GM12878 (cell line): ENCODE measurements around the gene PPP1R13L. TPM values are rescaled to one million over a fixed set of nuclear protein-coding genes. Genes with fewer than 3 reads are reported as not detected.

Experiments
- ATAC-seq: fragments of 200-7000 bp; cut with Tn5 transposase; 3 replicates; pipeline ENCODE4 v1.9.1; 2020; ENCODE audit warnings: mild to moderate bottlenecking, moderate library complexity
- BruUV-seq: library from RNA; stranded (reverse); fragments of 400-500 nt; replicated peaks from 2 replicates; lab custom pipeline; 2021; lab: Mats Ljungman, UMichigan
- CTCF ChIA-PET: fragments of 300-600 bp; sonication (Branson Sonifier 250); formaldehyde crosslinking; extraction: SDS; loops from one replicate; lab custom pipeline; 2021; ENCODE audit warnings: inconsistent platforms; lab: Yijun Ruan, JAX
- POLR2A ChIA-PET: fragments of 350-600 bp; formaldehyde crosslinking; extraction: SDS; loops from one replicate; lab custom pipeline; 2021; ENCODE audit warnings: inconsistent platforms; lab: Charles Lee
- RAD21 ChIA-PET: fragments of 300-600 bp; sonication (Branson Sonifier 250); formaldehyde crosslinking; loops from one replicate; lab custom pipeline; 2023; ENCODE audit warnings: antibody characterized with exemption; ENCODE audit not compliant: unreplicated experiment; lab: Charles Lee
- SMC1A ChIA-PET: fragments of 300-600 bp; sonication (Branson Sonifier 250); formaldehyde crosslinking; loops from one replicate; lab custom pipeline; 2023; ENCODE audit not compliant: unreplicated experiment, uncharacterized antibody; lab: Charles Lee
- DNase-seq: peaks from one replicate; pipeline ENCODE4 v3.0.0-alpha.2; 2011; ENCODE audit warnings: low read depth, low spot score
- FAIRE-seq: peaks from 3 replicates; lab custom pipeline; 2011; peaks lifted over from hg19 to GRCh38; lab: Jason Lieb, UNC
- H2AFZ ChIP-seq: 2 replicates; pipeline ENCODE4 v1.6.0; 2011; ENCODE audit warnings: low read depth, low read length, control low read depth; ENCODE audit not compliant: control insufficient read depth
- H3K27ac ChIP-seq: 2 replicates; pipeline ENCODE4 v1.5.1; 2011; ENCODE audit warnings: control low read depth; ENCODE audit not compliant: control insufficient read depth, insufficient read depth
- H3K27me3 ChIP-seq, 2 experiments: replicated peaks in 1 of 2; 2 replicates each; pipeline versions ENCODE4 v1.6.0 to v1.6.1; 2011; ENCODE audit warnings: low read length in 1 of 2; ENCODE audit not compliant: control insufficient read depth in 2 of 2, insufficient read depth in 2 of 2
- H3K36me3 ChIP-seq, 2 experiments: 2 replicates each; pipeline ENCODE4 v1.5.1; 2011; ENCODE audit warnings: low read length in 1 of 2; ENCODE audit not compliant: control insufficient read depth in 2 of 2, insufficient read depth in 2 of 2
- H3K4me1 ChIP-seq: 2 replicates; pipeline ENCODE4 v1.6.1; 2011; ENCODE audit warnings: mild to moderate bottlenecking, low read length, moderate library complexity, mixed read lengths; ENCODE audit not compliant: control insufficient read depth, insufficient read depth
- H3K4me2 ChIP-seq: 2 replicates; pipeline ENCODE4 v1.6.0; 2011; ENCODE audit warnings: control low read depth; ENCODE audit not compliant: control insufficient read depth, insufficient read depth
- H3K4me3 ChIP-seq: fragments of 200-600 bp; sonication (generic); 2 replicates; pipeline ENCODE4 v1.5.1; 2016
- H3K79me2 ChIP-seq: 2 replicates; pipeline ENCODE4 v1.6.0; 2011; ENCODE audit warnings: low read length; ENCODE audit not compliant: control insufficient read depth, insufficient read depth
- H3K9ac ChIP-seq: 2 replicates; pipeline ENCODE4 v1.8.0; 2011; ENCODE audit warnings: low read length, control low read depth, mixed read lengths; ENCODE audit not compliant: control insufficient read depth, insufficient read depth
- H3K9me3 ChIP-seq: replicated peaks from 3 replicates; pipeline ENCODE4 v1.5.1; 2011; ENCODE audit warnings: mild to moderate bottlenecking, low read length; ENCODE audit not compliant: control insufficient read depth, insufficient read depth
- H4K20me1 ChIP-seq: 2 replicates; pipeline ENCODE4 v1.6.0; 2011; ENCODE audit not compliant: control insufficient read depth, insufficient read depth
- DPF2 ChIP-seq: fragments of 450-650 bp; IDR thresholded peaks from 2 replicates; pipeline ENCODE4 v1.6.1; 2017; ENCODE audit warnings: mild to moderate bottlenecking
- EED ChIP-seq: sonication (generic); IDR thresholded peaks from 2 replicates; pipeline ENCODE4 v1.6.1; 2016; ENCODE audit warnings: antibody characterized with exemption, low read depth
- IKZF1 ChIP-seq: fragments of 450-650 bp; conservative IDR thresholded peaks from 2 replicates; pipeline ENCODE4 v1.6.1; 2017; ENCODE audit warnings: antibody characterized with exemption, mild to moderate bottlenecking
- PRDM15 ChIP-seq: fragments of 450-650 bp; formaldehyde crosslinking; IDR thresholded peaks from 2 replicates; pipeline ENCODE4 v1.4.0; 2020; ENCODE audit warnings: mild to moderate bottlenecking, moderate library complexity
- RBBP5 ChIP-seq: fragments of 200-600 bp; sonication (generic); conservative IDR thresholded peaks from 2 replicates; pipeline ENCODE4 v1.6.1; 2016
- RUNX3 ChIP-seq: IDR thresholded peaks from 2 replicates; pipeline ENCODE4 v1.6.1; 2012; ENCODE audit warnings: low read length, inconsistent platforms
- SIX5 ChIP-seq: IDR thresholded peaks from 2 replicates; pipeline ENCODE4 v1.6.1; 2011; ENCODE audit warnings: mild to moderate bottlenecking, low read depth, low read length, moderate library complexity; ENCODE audit not compliant: severe bottlenecking
- WGBS: methylation state at CpG from one replicate; pipeline ENCODE4 v1.1.6; 2016; ENCODE audit warnings: low lambda C conversion rate; ENCODE audit not compliant: insufficient replicate concordance, insufficient coverage; ENCODE audit errors: missing lambda C conversion rate; 5-methylcytosine and 5-hydroxymethylcytosine counted together
- in situ Hi-C: fragments of 300-500 bp; cut with MboI; formaldehyde crosslinking; loops from 9 replicates; pipeline ENCODE4 v1.14.3; 2018; ENCODE audit warnings: mixed read lengths
- intact Hi-C: fragments of 100-400 bp; cut with micrococcal nuclease; formaldehyde crosslinking; loops from one replicate; pipeline ENCODE4 v1.14.2; 2022; ENCODE audit not compliant: unreplicated experiment
- polyA plus RNA-seq, 11 experiments: library from polyadenylated mRNA; depleted of rRNA in 4 of 11; unstranded in 6 of 11; stranded (reverse) in 5 of 11; fragments of >200 nt; fragmentation: Nextera tagmentation in 4 of 11; fragmentation: Illumina TruSeq in 1 of 11; extraction: Ambion mirVana in 4 of 11; extraction: Trizol in 1 of 11; gene quantifications; 1 replicate in 1 of 11; 2 replicates in 10 of 11; pipeline versions ENCODE4 v1.2.1 to v1.2.3, GENCODE V29; 2011 to 2016; ENCODE audit warnings: inconsistent platforms in 2 of 11, missing spikeins in 2 of 11, low read depth in 1 of 11
- total RNA-seq, 4 experiments: library from RNA; depleted of rRNA in 3 of 4; stranded (reverse); fragments of >200 nt in 3 of 4; fragmentation: Illumina TruSeq in 1 of 4; extraction: Trizol in 1 of 4; gene quantifications; 2 replicates each; pipeline versions ENCODE4 v1.2.1 to v1.2.3, GENCODE V29; 2013 to 2021
- TF ChIP-seq, protein P1 (sequence below): IDR thresholded peaks from 2 replicates; pipeline ENCODE4 v1.6.1; 2012; ENCODE audit warnings: low read depth, low read length, improper control_type of control experiment

Gene PPP1R13L
- total and polyA plus RNA-seq, 10 of the 15 experiments (the other 5 are each of a cell fraction or from before 2014, with no cell fraction given) = 0.40 to 10.0 (median 2.5) TPM

GRCh38 chr19:45419396-45419795, 14.5 kb upstream of the PPP1R13L start (continued):
- TF ChIP-seq IKZF1 = peak; percentile 96
- TF ChIP-seq DPF2 = peak; percentile 97

GRCh38 chr19:45418802-45419201, 13.9 kb upstream of the PPP1R13L start:
- CTCF ChIA-PET = interaction anchor here (4.9 kb wide), 1 partner anchor 16 kb away, joined by 42 read pairs; the partner anchor contains the start of gene PPP1R13L
- TF ChIP-seq SIX5 = no peak
- TF ChIP-seq, protein P1, sequence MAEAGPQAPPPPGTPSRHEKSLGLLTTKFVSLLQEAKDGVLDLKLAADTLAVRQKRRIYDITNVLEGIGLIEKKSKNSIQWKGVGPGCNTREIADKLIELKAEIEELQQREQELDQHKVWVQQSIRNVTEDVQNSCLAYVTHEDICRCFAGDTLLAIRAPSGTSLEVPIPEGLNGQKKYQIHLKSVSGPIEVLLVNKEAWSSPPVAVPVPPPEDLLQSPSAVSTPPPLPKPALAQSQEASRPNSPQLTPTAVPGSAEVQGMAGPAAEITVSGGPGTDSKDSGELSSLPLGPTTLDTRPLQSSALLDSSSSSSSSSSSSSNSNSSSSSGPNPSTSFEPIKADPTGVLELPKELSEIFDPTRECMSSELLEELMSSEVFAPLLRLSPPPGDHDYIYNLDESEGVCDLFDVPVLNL = no peak
- TF ChIP-seq EED = 0 out of 2 replicates have a peak, but pooled peaks have one; percentile 21
- TF ChIP-seq PRDM15 (CRISPR knock-in tag) = no peak
- no peak for TF ChIP-seq RBBP5
- TF ChIP-seq RUNX3 = peak; percentile 67
- DNase-seq (no peak), ATAC-seq (no peak), FAIRE-seq (no peak)
- Histone ChIP-seq H3K27me3 (no peaks in the 10 kb centered on the region), H2AFZ (no peak overlapping the region), H3K79me2 (peaks cover 15% of the 10 kb centered on the region), H3K4me2 (peak overlapping the region; percentile 86), H3K36me3 (peaks cover 5 to 7% of the 10 kb centered on the region in 2 experiments), H3K9ac (peak overlapping the region; percentile 38), H3K4me3 (peak overlapping the region; percentile 26; the same call in 1 of the 2 replicates), H4K20me1 (no peaks in the 10 kb centered on the region), H3K27ac (peak overlapping the region; percentile 73), H3K9me3 (no peaks in the 10 kb centered on the region), H3K4me1 (peaks cover 30% of the 10 kb centered on the region)
- RAD21 ChIA-PET = interaction anchor here (1.0 to 1.5 kb wide), 2 partner anchors 14 to 222 kb away, joined by 3 to 7 read pairs; partner anchors contain the start of gene PPP1R13L
- BruUV-seq = no TSS peak
- POLR2A ChIA-PET = no interaction called here
- intact Hi-C loops = loop anchor here (1.0 kb wide), 1 partner anchor 14 kb away; the partner anchor contains the start of gene PPP1R13L
- SMC1A ChIA-PET = no interaction called here
- 31% methylated on average over 9 of the region's 9 CpGs for WGBS
- in situ Hi-C loops = no loop called here
